Tibial artery (tissue), 4 donors: ENCODE measurements around the gene HMGA1.

Experiments used
- DNase-seq, 2 donors: peaks; one replicate each; pipeline ENCODE4 v3.0.0-alpha.2; 2019
- H3K27ac ChIP-seq, 2 donors: fragments of 200-600 bp; sonication (generic) in 1 of 2; 1 replicate in 1 of 2; 2 replicates in 1 of 2; pipeline ENCODE4 v1.5.1; 2018 to 2019; ENCODE audit warnings: mild to moderate bottlenecking in 1 of 2
- H3K27me3 ChIP-seq, 2 donors: fragments of 200-600 bp; sonication (generic) in 1 of 2; one replicate each; pipeline versions ENCODE4 v1.5.1 to v1.6.0; 2016 to 2019
- H3K36me3 ChIP-seq, 3 donors: fragments of 200-600 bp; sonication (generic) in 2 of 3; one replicate each; pipeline ENCODE4 v1.5.1; 2016 to 2019; ENCODE audit warnings: mild to moderate bottlenecking in 2 of 3
- H3K4me1 ChIP-seq, 4 donors: fragments of 200-600 bp; sonication (generic) in 2 of 4; 1 replicate in 3 of 4; 2 replicates in 1 of 4; pipeline ENCODE4 v1.5.1; 2016 to 2019
- H3K4me3 ChIP-seq, 2 donors: fragments of 200-600 bp; sonication (generic) in 1 of 2; 1 replicate in 1 of 2; 2 replicates in 1 of 2; pipeline ENCODE4 v1.5.1; 2018 to 2019; ENCODE audit warnings: mild to moderate bottlenecking in 2 of 2
- H3K9me3 ChIP-seq, 3 donors: fragments of 200-600 bp; sonication (generic) in 1 of 3; one replicate each; pipeline ENCODE4 v1.5.1; 2016 to 2019
- CTCF ChIP-seq, 2 experiments: fragments of 200-600 bp in 1 of 2; fragments of 450-650 bp in 1 of 2; IDR thresholded peaks; one replicate each; pipeline ENCODE4 v1.5.1; 2017 to 2019; ENCODE audit warnings: antibody characterized with exemption in 2 of 2, mild to moderate bottlenecking in 1 of 2, moderate library complexity in 1 of 2
- intact Hi-C: fragments of 100-400 bp; cut with DNase I; formaldehyde crosslinking; loops from one replicate; pipeline ENCODE4 v1.15.0; 2023; ENCODE audit warnings: low total_unique reads

The HMGA1 gene

DNA sequence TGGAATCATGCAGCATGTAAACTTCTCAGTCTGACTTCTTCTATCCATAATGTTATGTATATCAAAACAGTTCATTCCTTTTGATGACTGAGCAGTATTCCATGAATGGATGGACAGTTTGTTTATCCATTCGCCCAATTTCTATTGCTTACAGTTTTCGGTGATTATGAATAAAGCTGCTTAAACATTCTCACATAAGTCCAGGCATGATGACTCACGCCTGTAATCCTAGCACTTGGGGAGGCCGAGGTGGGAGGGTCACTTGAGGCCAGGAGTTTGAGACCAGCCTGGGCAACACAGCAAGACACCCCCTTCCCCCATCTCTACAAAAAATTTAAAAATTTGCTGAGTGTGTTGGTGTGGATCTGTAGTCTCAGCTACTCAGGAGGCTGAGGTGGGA is 22.9 kb upstream of the HMGA1 start:
- H3K9me3 ChIP-seq, result no peaks in the 10 kb centered on the region
- no peak for DNase-seq
- no peaks in the 10 kb centered on the region for H3K27me3 ChIP-seq
- H3K27ac ChIP-seq, result no peak overlapping the region
- intact Hi-C loops, result no loop called here
- no peak for TF ChIP-seq CTCF (IDR thresholded peaks at IDR 0.05)
- H3K4me3 ChIP-seq, result no peak overlapping the region
- H3K4me1 ChIP-seq, result no peaks in the 10 kb centered on the region
- H3K36me3 ChIP-seq, result no peaks in the 10 kb centered on the region

DNA sequence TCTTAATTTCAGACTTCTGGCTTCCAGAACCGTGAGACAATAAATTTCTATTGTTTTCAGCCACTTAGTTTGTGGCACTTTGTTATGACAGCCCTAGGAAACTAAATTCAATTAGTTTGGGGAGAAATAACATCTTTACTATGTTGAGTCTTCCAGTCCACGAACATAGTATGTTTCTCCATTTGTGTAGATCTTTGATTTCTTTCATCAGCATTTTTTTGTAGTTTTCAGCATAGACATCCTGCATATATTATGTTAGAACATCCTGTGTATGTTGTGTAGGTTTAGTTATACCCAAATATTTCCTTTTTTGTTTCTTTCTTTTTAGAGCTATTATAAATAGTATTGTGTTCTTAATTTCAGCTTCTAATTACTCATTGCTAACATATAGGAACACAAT is 18.0 kb upstream of the HMGA1 start:
- Histone ChIP-seq H3K4me1 (peaks cover 0 to 8% (median 6%) of the 10 kb centered on the region in 4 donors), H3K36me3 (no peaks in the 10 kb centered on the region), H3K27ac (no peak overlapping the region), H3K4me3 (no peak overlapping the region), H3K27me3 (no peaks in the 10 kb centered on the region), H3K9me3 (no peaks in the 10 kb centered on the region)
- intact Hi-C loops, result no loop called here
- no peak for TF ChIP-seq CTCF (IDR thresholded peaks at IDR 0.05)
- DNase-seq, result no peak

- H3K4me3 ChIP-seq, result peak overlapping the region; percentile 59 to 70
- H3K36me3 ChIP-seq, result no peaks in the 10 kb centered on the region
- H3K9me3 ChIP-seq, result no peaks in the 10 kb centered on the region
- H3K27ac ChIP-seq, result peak overlapping the region; percentile 88 to 93
- intact Hi-C loops, result loop anchor here (10.0 kb wide), 1 partner anchor 799 kb away; the partner anchor contains the start of gene SYNGAP1
- DNase-seq, result peak in 1 of 2 donors; percentile 71
- H3K27me3 ChIP-seq, result no peaks in the 10 kb centered on the region
- H3K4me1 ChIP-seq, result peaks cover 0 to 13% (median 9%) of the 10 kb centered on the region in 4 donors
- no peak for TF ChIP-seq CTCF (IDR thresholded peaks at IDR 0.05)
Measured at GRCh38 chr6:34223381-34223955, 13.2 kb upstream of the HMGA1 start.

DNA sequence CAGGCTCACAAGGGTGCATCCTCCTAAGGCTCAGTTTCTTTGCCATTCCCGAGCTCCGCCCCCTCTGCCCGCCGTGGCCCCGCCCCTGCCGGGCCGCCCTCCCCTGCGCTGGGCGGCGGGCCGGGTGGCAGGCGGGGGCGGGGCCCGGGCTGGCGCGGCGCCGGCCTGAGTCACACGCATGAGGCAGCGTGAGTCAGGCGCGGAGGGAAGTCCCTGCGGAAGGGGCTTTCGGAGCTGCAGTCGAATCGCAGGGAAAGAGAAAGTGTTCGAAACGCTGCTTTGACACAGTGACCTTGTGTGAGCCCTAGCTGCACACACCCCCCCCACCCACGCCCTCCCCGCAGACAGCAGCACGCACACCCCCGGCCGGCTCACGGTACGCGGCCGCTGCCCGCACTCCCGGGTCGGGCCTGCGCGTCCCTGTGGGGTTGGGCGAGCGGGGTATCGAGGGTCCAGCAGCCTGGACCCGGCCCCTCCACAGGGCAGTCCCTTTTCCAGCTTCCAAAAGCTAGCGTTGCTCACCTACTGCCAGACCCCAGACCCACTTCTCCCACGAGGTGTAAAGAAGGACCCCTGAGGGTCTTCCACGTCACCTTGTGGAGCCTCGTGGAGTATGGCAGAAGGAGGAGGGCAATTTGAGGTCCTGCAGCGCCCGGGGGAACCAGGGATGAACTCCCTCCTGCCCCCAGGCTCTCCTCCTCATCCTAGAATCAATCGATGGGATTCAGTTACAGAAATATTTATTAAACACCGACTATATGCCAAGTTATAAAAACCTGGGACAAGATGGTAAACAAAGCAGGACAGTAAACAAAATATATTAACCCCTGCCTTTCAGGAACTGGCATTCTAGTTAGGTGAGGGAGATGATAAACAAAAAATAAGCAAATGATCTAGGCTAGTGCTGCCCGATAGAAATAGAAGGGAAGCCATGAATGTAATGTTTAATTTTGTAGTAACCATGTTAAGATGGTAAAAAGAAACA is 12.4 kb upstream of the HMGA1 start:
- TF ChIP-seq CTCF (IDR thresholded peaks at IDR 0.05), result no peak
- no peaks in the 10 kb centered on the region for H3K36me3 ChIP-seq
- peak overlapping the region; percentile 59 to 70 for H3K4me3 ChIP-seq

DNA sequence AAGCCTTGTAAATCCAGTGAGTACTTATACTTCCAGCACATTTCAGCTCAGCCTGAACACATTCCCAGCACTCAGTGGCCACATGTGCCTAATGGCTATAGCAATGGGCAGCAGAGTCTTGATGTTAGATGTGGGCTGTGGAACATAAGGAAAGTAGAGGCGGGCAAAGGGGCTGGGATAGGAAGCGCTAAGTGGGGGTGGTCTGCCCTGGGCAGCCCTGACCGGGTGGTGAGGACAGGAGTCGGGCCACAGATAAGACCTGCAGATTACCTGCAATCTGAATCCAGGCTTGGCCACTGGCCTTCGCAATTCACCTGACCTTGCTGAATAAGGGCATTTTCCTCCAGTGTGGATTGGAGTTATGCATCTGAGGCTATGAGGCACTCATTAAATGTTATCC is 11.1 kb upstream of the HMGA1 start:
- Histone ChIP-seq H3K27me3 (no peaks in the 10 kb centered on the region), H3K4me3 (no peak overlapping the region), H3K9me3 (no peaks in the 10 kb centered on the region), H3K36me3 (no peaks in the 10 kb centered on the region), H3K27ac (no peak overlapping the region), H3K4me1 (peaks cover 0 to 13% (median 9%) of the 10 kb centered on the region in 4 donors)
- intact Hi-C loops, result loop anchor here (10.0 kb wide), 1 partner anchor 801 kb away; the partner anchor contains the start of gene SYNGAP1
- no peak for DNase-seq
- no peak for TF ChIP-seq CTCF (IDR thresholded peaks at IDR 0.05)

More for the DNA sequence above, 12.4 kb upstream of the HMGA1 start:
- Histone ChIP-seq H3K27me3 (no peaks in the 10 kb centered on the region), H3K9me3 (no peaks in the 10 kb centered on the region), H3K27ac (peak overlapping the region; percentile 88 to 93), H3K4me1 (peaks cover 0 to 13% (median 9%) of the 10 kb centered on the region in 4 donors)
- peak; percentile 93 to 97 for DNase-seq
- intact Hi-C loops, result loop anchor here (10.0 kb wide), 1 partner anchor 799 kb away; the partner anchor contains the start of gene SYNGAP1
